Fibroblast of the conjunctiva (primary cell): ENCODE measurements around the gene SUSD4.
"Not testable (repeated sequence)": the region's sequence is repeated elsewhere in the genome, so short reads cannot be mapped to it uniquely, and the experiment has no call there.

Source experiments
- DNase-seq: peaks from one replicate; pipeline ENCODE4 v3.0.0-alpha.2; 2010; ENCODE audit warnings: low read depth

Gene SUSD4, protein sequence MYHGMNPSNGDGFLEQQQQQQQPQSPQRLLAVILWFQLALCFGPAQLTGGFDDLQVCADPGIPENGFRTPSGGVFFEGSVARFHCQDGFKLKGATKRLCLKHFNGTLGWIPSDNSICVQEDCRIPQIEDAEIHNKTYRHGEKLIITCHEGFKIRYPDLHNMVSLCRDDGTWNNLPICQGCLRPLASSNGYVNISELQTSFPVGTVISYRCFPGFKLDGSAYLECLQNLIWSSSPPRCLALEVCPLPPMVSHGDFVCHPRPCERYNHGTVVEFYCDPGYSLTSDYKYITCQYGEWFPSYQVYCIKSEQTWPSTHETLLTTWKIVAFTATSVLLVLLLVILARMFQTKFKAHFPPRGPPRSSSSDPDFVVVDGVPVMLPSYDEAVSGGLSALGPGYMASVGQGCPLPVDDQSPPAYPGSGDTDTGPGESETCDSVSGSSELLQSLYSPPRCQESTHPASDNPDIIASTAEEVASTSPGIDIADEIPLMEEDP

GRCh38 chr1:223363856-223364684 is at the start of gene SUSD4:
Gene SUSD4 (minus strand): TSS chr1:223364176. CDS start chr1:223363425, 751 bp downstream.
- no peak for DNase-seq

GRCh38 chr1:223413216-223413615 is 49.2 kb upstream of the SUSD4 start:
- no peak for DNase-seq

DNA sequence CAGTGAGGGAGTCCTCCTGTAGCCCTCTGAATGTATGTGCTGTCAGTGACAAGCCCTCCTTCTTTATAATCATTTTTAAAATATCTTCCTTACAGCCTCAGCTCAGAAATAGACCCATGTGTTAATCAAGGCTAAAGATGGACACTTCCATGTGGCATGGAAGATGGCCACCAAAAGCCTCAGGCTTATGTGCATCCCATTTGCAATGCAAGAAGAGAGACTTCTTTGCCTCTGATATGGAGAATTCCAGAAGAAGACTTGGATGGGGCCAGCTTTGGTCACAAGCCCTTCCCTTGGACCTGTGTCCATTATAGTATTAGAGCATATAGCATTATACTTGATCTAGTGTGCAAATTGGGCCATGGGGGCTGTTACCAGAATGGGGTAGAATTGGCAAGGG is 47.7 kb upstream of the SUSD4 start:
- DNase-seq: no peak

GRCh38 chr1:223411309-223411708 is 47.3 kb upstream of the SUSD4 start:
- no peak for DNase-seq

- no peak for DNase-seq
Measured at GRCh38 chr1:223410036-223410435, 46.1 kb upstream of the SUSD4 start.

GRCh38 chr1:223405507-223405906 is 41.5 kb upstream of the SUSD4 start:
- DNase-seq: no peak

DNA sequence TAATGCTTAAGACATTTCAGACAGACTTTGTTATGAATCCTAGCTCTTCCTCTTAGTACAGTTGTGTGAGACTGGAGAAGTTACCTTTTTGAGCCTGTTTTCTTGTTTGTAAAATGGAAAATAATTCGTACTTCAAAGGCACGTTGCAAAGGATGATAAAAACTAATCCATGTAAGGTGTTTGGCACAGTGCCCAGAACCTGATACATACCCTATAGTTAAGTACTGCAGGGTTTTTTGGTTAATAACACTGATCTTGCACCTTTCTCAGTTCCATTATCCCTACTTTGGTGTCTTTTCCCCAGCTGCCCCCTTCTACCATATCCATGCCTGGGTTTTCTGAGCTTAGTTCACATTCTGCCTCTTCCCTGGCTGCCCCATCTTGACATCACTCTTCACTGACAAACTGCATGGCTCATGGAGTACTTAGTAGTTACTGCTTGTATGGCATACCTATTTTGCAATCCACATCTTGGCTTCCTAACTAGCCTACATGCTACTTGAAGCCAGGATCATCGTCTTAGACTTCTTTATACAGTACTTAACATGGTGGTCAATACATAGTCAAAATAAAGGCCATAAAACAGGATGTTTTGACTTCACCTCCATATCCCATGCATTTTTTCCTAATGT is 39.3 kb upstream of the SUSD4 start:
- DNase-seq: no peak

GRCh38 chr1:223402790-223403142 is 38.8 kb upstream of the SUSD4 start:
- no peak for DNase-seq

- DNase-seq: no peak
Measured at GRCh38 chr1:223401873-223402789, 38.2 kb upstream of the SUSD4 start.

DNA sequence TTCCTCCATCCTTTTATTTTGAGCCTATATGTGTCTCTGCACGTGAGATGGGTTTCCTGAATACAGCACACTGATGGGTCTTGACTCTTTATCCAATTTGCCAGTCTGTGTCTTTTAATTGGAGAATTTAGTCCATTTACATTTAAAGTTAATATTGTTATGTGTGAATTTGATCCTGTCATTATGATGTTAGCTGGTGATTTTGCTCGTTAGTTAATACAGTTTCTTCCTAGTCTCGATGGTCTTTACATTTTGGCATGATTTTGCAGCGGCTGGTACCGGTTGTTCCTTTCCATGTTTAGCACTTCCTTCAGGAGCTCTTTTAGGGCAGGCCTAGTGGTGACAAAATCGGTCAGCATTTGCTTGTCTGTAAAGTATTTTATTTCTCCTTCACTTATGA is 35.4 kb upstream of the SUSD4 start:
- not testable (repeated sequence) for DNase-seq

GRCh38 chr1:223394706-223395105 is 30.7 kb upstream of the SUSD4 start:
- no peak for DNase-seq

DNA sequence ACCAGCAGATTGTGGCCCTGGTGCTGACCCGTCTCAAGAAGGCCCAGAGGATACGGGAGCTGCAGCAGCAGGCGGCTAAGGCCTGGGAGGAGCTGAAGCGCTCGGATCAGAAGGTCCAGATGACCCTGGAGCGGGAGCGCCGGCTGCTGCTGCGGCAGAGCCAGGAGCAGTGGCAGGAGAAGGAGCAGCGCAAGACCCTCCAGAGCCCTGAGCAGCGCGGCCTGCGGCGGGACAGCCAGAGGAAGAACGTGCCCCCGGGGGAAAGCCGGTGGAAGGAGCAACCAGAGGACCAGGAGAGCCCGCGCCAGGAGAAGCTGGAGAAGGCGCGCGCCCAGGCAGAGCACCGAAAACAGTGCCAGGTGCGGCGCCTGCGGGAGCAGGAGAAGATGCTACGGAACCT is 30.3 kb upstream of the SUSD4 start:
- no peak for DNase-seq

DNA sequence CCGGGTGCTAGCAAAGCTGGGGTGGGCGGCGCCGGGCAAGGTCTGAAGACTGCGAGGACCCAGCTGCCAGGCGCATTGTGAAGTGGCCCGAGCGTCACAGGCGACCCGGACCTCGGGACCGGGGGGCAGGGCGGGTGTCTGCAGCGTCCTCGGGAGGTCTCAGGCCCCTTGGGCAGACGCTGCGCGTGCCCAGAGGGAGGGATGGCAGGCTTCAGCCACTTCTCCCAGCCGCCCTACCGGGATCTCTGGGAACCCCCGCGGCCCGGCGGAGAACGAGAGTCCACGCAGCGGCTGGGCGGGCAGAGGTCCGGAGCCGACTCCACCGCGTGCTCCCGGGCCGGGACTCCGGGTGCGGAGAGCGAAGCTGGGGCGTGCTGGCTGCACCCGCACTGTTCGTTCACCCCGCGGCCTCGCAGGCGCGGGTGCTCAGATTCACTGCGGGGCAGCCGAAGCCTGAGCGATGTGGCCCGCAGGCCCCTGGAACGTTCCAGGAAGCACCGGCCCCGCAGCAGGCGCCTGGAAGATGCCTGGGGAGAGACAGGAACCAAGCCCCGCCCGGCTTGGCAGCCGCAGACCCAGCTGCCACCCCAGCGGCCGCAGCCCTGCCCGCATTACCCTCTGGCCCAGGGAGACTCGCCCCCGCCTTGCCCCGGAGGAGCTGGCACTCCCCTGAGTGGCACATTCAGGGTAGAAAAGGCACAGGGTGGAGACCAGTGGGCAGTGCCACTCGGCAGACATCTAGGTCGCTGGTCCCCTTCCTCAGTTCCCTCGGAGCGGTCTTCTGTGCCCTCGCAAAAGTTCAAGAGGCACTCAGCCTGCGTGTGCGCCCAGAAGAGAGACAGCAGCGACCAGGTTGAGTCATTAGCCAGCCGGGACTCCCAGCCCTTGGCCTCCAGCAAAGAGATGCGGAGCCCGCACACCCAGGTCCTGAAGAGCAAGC is 29.6 kb upstream of the SUSD4 start, which contains the start of gene CCDC185:
Gene CCDC185, plus strand, starts transcription at position 141 of the 940 bp plus-strand sequence. Its CDS starts 61 bp downstream, at position 202.
- no peak for DNase-seq

- no peak for DNase-seq
Measured at GRCh38 chr1:223390618-223391017, 26.6 kb upstream of the SUSD4 start.

- DNase-seq: no peak
Measured at GRCh38 chr1:223386013-223386412, 22.0 kb upstream of the SUSD4 start.

- DNase-seq: no peak
Measured at GRCh38 chr1:223378754-223379153, 14.8 kb upstream of the SUSD4 start.

GRCh38 chr1:223374064-223374610 is 10.2 kb upstream of the SUSD4 start:
- DNase-seq: no peak

GRCh38 chr1:223364685-223365382 is 858 bp upstream of the SUSD4 start:
- no peak for DNase-seq
